Cardiac muscle cell (in vitro differentiated cells and primary cell): ENCODE measurements around the gene CHCHD3. TPM values are rescaled to one million over a fixed set of nuclear protein-coding genes. Genes with fewer than 3 reads are reported as not detected.

Experiments used
- DNase-seq, 2 donors: peaks; one replicate each; pipeline versions ENCODE4 v3.0.0 to v3.0.0-alpha.2; 2010 to 2017; ENCODE audit warnings: low read depth in 1 of 2, low spot score in 1 of 2
- H3K27ac ChIP-seq: fragments of 200-600 bp; sonication (generic); 2 replicates; pipeline ENCODE4 v1.5.1; 2016
- H3K27me3 ChIP-seq: fragments of 200-600 bp; sonication (generic); 2 replicates; pipeline ENCODE4 v1.6.0; 2016; ENCODE audit warnings: control low read depth
- H3K36me3 ChIP-seq: fragments of 200-600 bp; sonication (generic); 2 replicates; pipeline ENCODE4 v1.5.1; 2016; ENCODE audit warnings: control low read depth
- H3K4me1 ChIP-seq: fragments of 200-600 bp; sonication (generic); 2 replicates; pipeline ENCODE4 v1.8.1; 2017; ENCODE audit warnings: low read depth, mild to moderate bottlenecking, mixed run types
- H3K4me3 ChIP-seq: fragments of 200-600 bp; sonication (generic); 2 replicates; pipeline ENCODE4 v1.5.1; 2016; ENCODE audit warnings: mild to moderate bottlenecking
- H3K9me3 ChIP-seq: fragments of 200-600 bp; sonication (generic); 2 replicates; pipeline ENCODE4 v1.5.1; 2017; ENCODE audit warnings: low read depth, mild to moderate bottlenecking, control low read depth
- CTCF ChIP-seq: IDR thresholded peaks from 2 replicates; pipeline ENCODE4 v1.5.1; 2012; ENCODE audit warnings: low read depth, mild to moderate bottlenecking, low read length
- polyA plus RNA-seq: library from polyadenylated mRNA; unstranded; fragments of >200 nt; fragmentation: Nextera tagmentation; extraction: Ambion mirVana; gene quantifications from 2 replicates; pipeline ENCODE4 v1.2.1, GENCODE V29; 2016
- total RNA-seq: library from RNA; depleted of rRNA; stranded (reverse); fragments of >200 nt; gene quantifications from 2 replicates; pipeline ENCODE4 v1.2.3, GENCODE V29; 2016

The CHCHD3 gene
- total and polyA plus RNA-seq, 2 experiments from 2014 or later, result 95.1 to 127 TPM

GRCh38 chr7:133119067-133119466 is 37.2 kb upstream of the CHCHD3 start:
- Histone ChIP-seq H3K4me3 (no peak overlapping the region), H3K9me3 (no peaks in the 10 kb centered on the region), H3K4me1 (no peaks in the 10 kb centered on the region), H3K27ac (no peak overlapping the region), H3K36me3 (no peaks in the 10 kb centered on the region), H3K27me3 (peaks cover 9% of the 10 kb centered on the region)
- no peak for DNase-seq
- TF ChIP-seq CTCF, result no peak

GRCh38 chr7:133118261-133118660 is 36.4 kb upstream of the CHCHD3 start:
- TF ChIP-seq CTCF, result no peak
- no peaks in the 10 kb centered on the region for H3K36me3 ChIP-seq
- H3K27ac ChIP-seq, result no peak overlapping the region
- peaks cover 9% of the 10 kb centered on the region for H3K27me3 ChIP-seq
- H3K4me1 ChIP-seq, result no peaks in the 10 kb centered on the region
- DNase-seq, result peak in 1 of 2 donors; percentile 6
- H3K4me3 ChIP-seq, result no peak overlapping the region
- H3K9me3 ChIP-seq, result no peaks in the 10 kb centered on the region

- H3K4me3 ChIP-seq, result no peak overlapping the region
Observed at GRCh38 chr7:133117452-133117851, 35.6 kb upstream of the CHCHD3 start.

GRCh38 chr7:133115596-133115995 is 33.7 kb upstream of the CHCHD3 start:
- Histone ChIP-seq H3K4me3 (no peak overlapping the region), H3K27ac (no peak overlapping the region), H3K36me3 (no peaks in the 10 kb centered on the region), H3K4me1 (no peaks in the 10 kb centered on the region), H3K9me3 (peaks cover under 1% of the 10 kb centered on the region), H3K27me3 (peaks cover 9% of the 10 kb centered on the region)
- peak in 1 of 2 donors; percentile 61 for DNase-seq
- TF ChIP-seq CTCF, result no peak

More at GRCh38 chr7:133117452-133117851, 35.6 kb upstream of the CHCHD3 start:
- no peak for TF ChIP-seq CTCF
- DNase-seq, result no peak
- no peaks in the 10 kb centered on the region for H3K36me3 ChIP-seq
- H3K9me3 ChIP-seq, result no peaks in the 10 kb centered on the region
- H3K4me1 ChIP-seq, result no peaks in the 10 kb centered on the region
- H3K27me3 ChIP-seq, result peaks cover 9% of the 10 kb centered on the region
- H3K27ac ChIP-seq, result no peak overlapping the region

- H3K27me3 ChIP-seq, result peaks cover 9% of the 10 kb centered on the region
- peaks cover 3% of the 10 kb centered on the region for H3K9me3 ChIP-seq
- no peaks in the 10 kb centered on the region for H3K36me3 ChIP-seq
- DNase-seq, result no peak
- no peak overlapping the region for H3K4me3 ChIP-seq
- TF ChIP-seq CTCF, result no peak
- no peak overlapping the region for H3K27ac ChIP-seq
- no peaks in the 10 kb centered on the region for H3K4me1 ChIP-seq
Observed at GRCh38 chr7:133114519-133114918, 32.6 kb upstream of the CHCHD3 start.

- Histone ChIP-seq H3K27ac (no peak overlapping the region), H3K27me3 (peaks cover 6% of the 10 kb centered on the region), H3K4me3 (no peak overlapping the region), H3K36me3 (no peaks in the 10 kb centered on the region), H3K9me3 (peaks cover 3% of the 10 kb centered on the region), H3K4me1 (no peaks in the 10 kb centered on the region)
- no peak for DNase-seq
- no peak for TF ChIP-seq CTCF
Observed at GRCh38 chr7:133112976-133113375, 31.1 kb upstream of the CHCHD3 start.
